ENCODE data around the gene POLA2. TPM values are rescaled to one million over a fixed set of nuclear protein-coding genes. Genes with fewer than 3 reads are reported as not detected.

Gene POLA2
- total RNA-seq, 1 donor from 2014 or later = 9.2 TPM

DNA sequence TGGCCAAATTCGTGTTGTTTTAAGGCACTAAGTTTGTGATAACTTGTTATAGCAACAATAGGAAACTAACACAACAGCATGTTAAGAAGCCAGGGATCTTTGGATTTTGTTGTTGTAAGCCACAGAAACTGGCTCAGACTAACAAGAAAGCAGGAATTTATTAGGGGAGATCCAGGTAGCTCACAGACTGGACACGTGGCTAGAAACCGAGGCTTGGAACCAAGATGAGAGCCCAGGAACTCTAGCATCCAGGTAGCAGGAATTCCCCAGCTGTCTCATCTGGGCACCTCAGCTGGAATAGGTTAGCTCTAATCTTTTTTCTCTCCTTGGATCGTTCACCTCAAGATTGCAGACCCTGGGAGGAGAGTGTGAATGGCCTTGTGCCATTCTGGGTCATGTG, 24.9 kb downstream of the POLA2 start:
- no peak for DNase-seq (ENCODE audit: low read depth, low spot score)

DNA sequence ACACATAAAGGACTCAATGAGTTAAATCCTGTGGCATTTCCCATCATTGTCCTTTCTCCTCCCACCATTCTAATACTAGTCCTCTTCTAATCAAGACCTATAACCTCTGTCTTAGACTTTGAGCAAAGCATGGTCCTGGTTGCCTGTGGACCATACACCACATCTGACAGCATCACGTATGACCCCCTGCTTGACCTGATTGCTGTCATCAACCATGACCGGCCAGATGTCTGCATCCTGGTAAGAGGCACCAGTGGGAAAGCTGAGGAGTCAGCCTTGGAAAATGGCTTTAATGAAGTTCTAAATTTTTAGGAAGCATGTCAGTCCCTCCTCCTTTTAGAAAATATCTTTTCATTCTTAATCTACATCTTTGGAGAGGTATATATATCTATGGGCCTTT, 25.8 kb downstream of the POLA2 start:
- no peak for DNase-seq (ENCODE audit: low read depth, low spot score)

DNA sequence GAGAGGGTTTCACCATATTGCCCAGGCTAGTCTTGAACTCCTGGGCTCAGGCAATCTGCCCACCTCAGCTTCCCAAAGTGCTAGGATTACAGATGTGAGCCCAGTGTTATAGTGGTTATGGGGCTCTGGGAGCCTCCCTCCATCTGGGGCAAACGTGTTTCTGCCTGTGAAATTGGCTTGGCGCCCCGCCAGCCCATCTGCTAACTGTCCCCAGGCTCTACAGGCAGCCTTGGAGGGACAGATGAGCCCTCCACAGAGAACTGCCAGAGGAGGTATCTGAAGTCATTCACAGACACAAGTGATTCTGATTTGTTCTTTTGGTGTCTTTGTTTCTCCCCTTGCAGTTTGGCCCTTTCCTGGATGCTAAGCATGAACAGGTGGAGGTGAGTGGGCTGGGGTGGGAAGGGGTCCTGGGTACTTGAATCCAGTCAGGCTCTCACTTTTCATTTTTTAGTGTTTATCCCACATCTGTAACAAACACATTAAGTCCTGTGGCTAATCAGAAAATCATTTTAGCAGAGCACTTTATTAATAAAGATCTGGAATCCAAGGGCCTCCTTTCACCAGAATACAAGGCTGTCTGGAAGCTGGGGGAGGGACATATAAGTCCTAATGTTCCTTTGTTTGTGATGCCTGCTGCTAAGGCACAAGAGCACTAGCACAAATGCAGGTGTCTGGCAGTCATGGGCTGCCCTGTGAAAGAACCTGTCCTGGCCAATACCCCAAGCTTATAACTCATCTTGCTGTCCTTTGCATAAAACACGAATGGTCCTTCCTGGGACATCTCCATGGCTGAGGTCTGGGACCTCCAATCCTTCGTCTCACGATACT, 27.2 kb downstream of the POLA2 start:
- DNase-seq (ENCODE audit: low read depth, low spot score) = no peak

DNA sequence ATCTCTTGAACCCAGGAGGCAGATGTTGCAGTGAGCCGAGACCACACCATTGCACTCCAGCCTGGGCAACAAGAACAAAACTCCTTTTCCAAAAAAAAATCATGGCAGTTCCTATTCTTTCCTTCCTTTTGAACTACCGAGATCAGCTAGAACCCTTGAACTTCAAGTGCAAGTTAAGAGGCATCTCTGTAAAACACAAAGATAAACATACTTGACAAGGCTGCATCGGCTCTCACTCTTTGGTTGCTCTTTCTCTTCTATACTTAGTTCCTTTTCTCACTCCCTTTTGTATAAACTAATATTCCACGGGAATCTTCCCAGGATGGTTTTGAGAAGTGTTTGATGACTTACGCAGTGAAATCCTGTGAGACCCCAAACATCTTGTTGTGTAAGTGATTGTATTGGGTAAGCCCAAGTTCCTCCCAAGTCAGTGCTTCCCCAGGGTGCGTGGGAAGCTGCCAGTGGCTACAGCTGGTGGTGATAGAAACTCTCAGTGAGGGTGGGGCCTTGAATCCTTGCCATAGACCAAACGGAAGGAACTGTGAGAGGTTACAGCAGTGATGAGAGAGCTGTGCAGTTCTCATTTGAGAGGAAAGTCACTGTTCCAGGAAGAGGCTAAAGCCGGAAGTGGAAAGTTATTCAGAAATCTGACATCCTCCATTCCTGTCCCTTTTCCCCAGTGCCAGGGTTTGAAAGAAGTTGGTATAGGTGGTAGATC, 28.8 kb downstream of the POLA2 start:
- DNase-seq (ENCODE audit: low read depth, low spot score) = peak; percentile 64

DNA sequence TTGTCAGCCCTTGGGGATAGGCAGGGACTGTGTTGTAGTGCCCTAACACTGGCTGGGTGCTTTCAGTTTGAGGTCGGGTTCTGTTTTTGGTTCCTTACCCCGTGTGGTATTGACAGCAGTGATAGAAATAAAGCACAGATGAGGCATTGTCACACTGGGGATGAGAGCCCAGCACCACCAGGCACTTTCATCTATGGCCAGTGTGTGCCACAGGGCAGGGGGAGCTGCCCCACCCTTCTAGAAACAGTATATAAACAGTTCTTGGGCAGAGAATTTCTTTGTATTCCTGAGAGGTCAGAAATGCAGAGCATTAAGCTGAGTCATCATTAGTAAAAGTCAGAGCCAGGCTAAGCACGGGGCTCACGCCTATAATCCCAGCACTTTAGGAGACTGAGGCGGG, 29.9 kb downstream of the POLA2 start:
- no peak for DNase-seq (ENCODE audit: low read depth, low spot score)

DNA sequence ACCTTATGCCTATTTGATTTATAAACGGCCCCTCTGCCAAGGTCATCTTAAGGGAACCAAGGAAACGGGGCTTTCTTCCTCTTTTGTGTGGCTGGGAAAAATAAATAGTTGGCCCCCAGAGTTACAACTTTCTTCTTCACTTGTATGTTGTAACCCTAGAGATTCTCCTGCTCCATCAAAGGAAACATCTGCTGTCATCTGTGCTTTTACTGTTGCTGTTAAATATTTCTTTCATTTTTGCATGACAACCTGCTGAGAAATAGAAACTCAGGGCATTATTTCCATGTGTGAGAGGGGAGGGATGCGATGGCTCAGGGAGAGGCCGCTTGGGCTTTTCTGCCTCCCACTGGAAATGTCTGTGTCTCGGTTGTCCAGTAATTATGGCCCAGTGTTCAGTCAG, 31.1 kb downstream of the POLA2 start:
- DNase-seq (ENCODE audit: low read depth, low spot score) = no peak

DNA sequence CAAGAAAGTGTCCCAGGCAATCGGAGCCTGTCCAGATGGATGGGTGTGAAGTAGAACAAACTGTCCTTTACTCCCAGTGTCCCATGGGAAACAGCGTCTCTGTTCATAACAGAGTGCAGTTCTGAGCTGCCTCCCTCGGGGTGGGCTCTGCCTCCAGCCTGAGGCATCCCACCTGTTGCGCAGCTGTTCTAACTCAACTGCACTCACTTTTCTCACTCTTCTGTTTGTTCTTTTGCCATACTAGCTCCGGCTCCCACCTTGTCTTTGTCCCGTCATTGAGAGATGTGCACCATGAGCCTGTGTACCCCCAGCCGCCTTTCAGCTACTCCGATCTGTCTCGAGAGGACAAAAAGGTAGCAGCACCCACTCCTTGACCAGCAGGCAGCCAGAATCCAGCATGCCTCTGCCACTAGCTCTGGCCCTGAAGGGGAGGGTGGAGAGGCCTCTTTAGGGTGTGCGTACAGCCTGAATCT, 32.2 kb downstream of the POLA2 start:
- no peak for DNase-seq (ENCODE audit: low read depth, low spot score)

DNA sequence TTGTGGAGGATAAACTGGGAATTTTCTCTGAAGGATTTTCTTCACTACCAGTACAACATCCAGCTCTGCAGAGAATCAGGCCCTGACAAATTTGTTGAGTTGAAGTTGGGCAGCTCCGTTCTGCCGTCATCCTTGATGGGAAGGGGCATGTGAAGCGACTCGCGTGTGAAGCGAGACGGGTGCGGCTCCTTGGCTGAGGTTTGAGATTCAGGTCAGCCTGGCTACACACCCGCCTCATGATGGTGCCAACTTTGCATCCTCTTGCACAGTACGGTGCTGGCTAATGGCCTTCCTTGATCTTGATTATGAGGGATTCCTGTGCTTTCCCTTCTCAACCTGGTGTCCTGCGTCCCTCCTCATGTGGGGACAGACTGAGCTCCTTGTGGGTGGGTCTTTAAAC, 33.2 kb downstream of the POLA2 start:
- DNase-seq (ENCODE audit: low read depth, low spot score) = no peak

DNA sequence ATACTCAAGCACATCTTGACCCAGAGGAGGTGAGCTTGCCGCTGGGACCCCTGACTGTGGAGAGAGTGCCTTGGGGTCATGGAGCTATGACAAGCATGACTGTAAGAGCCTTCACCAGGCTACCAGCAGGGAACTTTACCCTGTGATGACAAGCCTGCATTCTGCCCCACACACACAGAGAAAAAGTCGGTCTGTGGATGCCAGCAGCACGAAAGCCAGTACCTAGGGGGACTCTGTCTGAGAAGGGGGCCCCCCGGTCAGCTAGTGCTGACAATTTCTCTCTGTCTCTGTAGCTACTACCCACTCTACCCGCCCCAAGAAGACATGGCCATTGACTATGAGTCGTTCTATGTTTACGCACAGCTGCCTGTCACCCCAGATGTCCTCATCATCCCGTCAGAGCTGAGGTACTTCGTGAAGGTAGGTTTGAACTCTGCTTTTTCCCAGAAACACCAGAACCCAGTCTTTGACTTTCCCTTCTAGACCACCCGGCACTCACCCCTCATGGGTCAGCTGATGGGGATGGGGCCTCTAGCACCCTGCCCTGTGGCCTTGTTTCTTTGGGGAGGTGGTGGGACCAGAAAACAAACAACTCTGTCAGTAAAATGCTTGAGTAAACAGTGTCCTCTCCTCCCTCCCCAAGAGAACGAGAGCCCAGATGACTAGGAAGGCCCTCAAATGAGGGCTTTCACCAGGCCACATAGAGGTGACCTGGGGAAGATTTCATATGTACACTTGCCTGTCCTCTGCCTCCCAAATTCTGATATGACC, 34.0 kb downstream of the POLA2 start:
- no peak for DNase-seq (ENCODE audit: low read depth, low spot score)

DNA sequence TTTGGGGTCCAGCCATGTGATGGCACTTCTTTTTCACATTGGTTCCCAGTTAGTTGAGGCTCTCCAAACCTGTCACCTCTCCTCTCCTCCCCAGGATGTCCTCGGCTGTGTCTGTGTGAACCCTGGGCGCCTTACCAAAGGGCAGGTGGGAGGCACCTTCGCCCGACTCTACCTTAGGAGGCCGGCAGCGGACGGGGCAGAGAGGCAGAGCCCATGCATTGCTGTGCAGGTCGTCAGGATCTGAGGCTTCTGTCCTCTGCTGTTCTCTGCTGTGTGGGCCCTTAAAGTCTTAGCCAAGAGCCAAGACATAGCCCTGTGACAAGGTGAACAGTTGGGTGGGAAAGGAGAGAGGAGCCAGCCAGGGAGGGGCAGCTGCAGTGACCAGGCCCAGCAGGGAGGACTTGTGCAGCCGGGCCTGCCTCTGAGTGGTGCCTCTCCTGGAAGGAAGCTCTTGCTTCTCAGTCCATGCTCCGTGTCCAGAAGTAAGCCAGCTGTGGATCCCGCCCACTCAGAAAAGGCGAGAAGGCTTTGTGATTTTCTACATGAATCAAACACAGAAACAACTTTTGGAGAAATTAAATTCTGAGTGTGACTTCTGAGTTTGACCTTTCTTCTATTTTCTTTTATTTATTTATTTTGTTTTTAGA, 35.4 kb downstream of the POLA2 start:
- no peak for DNase-seq (ENCODE audit: low read depth, low spot score)

DNA sequence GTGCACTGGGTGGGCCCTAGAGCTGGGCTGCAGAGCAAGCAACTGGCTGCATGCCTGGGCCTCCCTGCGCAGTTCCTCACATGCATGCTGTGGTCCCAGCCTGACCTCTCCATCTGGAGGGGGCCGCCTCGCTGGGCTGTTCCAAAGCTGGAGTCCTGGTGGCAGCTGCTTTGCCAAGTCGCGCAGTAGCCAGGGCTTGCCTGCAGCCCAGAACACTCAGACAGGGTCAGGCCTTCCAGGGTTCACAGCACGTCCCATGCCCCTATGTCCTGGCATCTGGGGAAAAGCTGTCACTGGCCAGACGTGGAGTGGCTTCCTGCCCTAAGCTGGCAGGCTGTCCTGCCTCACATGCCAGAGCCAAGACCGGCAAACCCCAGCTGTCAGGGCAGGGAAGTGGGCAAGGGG, 36.4 kb downstream of the POLA2 start:
- DNase-seq (ENCODE audit: low read depth, low spot score) = no peak

DNA sequence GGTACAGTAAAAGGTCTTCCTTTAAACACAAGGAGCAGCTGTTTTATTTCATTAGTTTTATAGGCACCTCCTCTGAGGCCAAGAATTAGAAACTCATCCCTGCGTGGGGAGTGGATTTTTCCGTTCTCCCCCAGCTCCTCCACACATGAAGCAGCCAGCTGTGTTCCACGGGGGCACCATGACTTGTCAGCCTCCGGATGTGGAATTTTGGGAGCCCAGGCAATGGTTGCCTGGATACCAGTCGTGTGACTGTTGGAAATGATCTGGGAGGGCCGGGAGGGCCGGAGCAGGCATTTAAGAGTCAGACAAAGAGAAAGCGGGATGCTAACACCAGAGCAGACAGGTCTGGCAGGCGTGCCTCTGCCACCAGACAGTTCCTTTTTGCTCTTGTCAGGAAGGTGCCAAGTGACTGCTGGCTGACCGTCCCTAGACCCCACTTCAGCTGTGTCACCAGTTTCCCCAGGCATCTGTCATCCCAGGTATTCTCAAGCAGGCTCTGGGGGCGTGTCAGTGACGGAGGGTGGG, 37.0 kb downstream of the POLA2 start:
- no peak for DNase-seq (ENCODE audit: low read depth, low spot score)

DNA sequence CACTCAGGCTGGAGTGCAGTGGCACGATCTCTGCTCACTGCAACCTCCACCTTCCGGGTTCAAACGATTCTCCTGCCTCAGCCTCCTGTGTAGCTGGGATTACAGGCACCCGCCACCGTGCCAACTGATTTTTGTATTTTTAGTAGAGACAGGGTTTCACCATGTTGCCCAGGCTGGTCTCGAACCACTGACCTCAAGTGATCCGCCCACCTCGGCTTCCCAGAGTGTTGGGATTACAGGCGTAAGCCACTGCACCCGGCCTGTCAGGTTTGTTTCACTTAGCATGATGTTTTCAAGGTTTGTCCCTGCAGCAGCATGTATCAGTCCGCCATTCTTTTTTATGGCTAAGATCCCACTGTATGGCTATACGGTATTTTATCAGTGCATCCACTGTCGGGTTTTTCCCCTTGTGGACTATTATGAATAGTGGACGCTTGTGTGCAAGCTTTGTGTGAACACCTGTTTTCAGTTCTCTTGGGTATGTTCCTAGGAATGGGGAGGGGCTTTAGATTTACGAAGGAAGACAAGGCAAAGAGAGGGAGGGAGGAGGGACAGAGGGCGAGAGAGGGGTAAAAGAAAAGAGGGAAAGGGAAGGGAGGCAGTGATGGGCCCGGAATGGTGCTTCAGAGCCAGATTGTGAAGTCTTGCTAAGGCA, 39.0 kb downstream of the POLA2 start:
- no peak for DNase-seq (ENCODE audit: low read depth, low spot score)

DNA sequence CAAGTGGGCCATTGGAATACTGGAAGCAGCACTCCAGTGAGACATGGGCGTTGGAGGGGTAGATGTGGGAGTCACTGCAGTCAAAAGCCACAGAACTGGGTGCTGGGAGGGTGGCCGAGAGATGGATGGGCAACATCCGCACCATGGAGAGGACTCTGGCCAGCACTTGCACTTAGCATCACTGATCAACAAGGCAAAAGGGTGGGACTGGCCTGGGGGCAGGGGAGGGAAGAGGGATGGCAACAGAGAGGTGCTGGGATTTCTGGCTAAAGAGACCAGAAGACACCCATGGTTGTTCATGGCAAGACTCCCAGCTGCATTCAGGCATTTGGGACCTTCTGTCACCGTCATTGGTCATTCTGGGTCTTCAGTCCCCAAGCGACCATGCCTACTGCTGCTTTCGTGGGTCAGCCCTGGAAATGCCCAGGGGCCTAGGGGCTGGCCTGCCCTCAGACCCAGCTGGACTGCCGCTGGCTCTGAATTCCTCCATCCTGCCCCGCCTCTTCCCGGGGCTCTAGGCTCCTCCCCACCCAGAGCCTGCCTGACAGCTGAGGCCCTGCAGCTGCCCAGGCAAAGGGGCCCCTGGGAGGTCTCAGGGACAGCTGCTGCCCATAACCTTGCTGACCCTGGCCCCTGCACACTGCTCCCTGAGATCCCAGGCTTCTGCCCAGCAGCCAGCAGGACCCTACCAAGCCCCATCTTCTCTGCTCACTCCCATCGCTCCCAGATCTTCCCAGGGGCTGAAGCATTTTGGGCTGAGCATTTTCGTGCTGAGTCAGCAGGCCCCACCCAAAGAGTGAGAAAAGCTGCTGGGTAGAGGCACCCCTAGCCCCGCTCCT, 39.9 kb downstream of the POLA2 start:
- no peak for DNase-seq (ENCODE audit: low read depth, low spot score)

DNA sequence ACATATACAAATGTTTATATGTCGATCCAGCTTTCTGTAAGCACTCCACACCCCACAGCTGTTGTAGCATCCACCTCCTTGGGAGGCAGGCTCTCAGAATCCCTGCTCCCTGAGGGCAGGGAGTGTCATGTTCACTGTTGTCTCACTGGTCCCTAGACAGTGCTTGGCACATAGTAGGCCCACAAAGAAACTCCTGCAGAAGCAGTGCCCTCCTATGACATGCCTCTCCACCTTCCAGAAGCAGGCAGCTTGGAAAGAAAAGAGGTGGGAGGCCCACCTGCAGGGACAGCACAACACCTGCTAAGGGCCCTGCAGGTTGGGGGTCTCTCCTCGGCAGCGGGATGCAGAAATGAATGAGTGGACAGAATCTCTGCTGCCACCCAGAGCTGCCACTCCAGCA, 41.8 kb downstream of the POLA2 start:
- no peak for DNase-seq (ENCODE audit: low read depth, low spot score)

DNA sequence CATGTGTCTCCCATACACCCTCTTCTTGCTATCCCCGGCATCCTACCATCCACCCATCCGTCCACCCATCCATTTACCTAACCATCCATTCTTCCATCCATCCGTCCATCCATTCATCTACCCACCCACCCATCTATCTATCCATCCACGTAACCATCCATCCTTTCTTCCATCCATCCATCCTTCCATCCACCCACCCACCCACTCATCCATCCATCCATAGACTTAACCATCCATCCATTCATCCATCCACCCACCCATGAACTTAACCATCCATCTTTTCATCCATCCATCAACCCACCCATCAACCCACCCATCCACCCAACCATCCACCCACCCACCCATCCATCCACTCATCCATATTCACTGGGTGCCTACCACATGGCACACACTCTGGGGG, 42.3 kb downstream of the POLA2 start:
- DNase-seq (ENCODE audit: low read depth, low spot score) = no peak

DNA sequence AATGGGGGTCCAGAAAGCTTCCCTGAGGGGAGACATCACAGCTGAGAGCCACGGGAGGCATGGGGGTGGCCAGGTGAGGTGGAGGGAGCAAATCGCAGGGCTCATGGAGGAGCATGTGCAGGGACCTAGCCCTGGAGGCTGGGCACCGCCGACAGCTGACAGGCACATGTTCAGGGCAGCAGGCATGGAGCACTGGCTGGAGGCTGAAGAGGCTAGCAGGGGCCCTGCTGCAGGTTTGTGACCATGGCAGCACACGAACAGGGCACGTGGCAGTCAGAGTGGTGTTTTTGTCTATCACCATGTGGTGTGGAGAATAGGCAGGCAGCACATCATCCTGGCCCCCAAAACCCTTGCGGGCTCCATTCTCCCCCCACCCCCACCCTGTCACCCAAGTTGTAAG, 42.9 kb downstream of the POLA2 start:
- DNase-seq (ENCODE audit: low read depth, low spot score) = no peak

DNA sequence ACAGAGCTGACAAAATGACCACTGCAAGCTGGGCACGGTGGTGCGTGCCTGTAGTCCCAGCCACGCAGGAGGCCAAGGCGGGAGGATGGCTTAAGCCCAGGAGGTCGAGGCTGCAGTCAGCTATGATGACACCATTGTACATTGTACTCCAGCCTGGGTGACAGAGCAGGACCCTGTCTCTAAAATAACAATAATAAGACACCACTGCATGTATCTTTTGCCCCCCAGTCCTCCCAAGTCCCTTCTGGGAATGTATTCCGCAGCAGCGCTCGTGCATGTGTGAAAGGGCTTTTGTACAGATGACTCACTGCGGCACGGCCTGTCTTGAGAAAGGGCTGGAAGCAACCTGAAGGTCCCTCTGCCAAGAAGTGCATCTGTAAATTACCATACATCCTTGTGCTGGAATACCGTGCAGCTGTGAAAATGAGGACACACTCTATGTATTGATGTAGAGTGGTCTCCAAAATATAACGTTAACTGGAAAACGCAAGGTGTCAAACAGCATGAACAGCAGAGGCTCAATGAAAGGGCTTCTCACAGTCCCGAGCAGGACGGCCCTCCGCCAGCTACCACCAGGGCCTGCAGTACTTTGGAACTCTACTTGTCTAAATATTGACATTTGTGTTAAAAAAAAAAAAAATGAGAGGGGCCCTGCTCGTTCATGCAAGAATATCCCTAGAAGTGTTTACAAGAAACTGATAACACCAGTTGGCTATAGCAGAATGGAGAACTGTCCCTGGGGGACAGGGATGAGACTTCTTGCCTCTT, 43.9 kb downstream of the POLA2 start:
- no peak for DNase-seq (ENCODE audit: low read depth, low spot score)
